ENCODE results near the gene EFCAB8.
"Not testable (repeated sequence)": the region's sequence is repeated elsewhere in the genome, so short reads cannot be mapped to it uniquely, and the experiment has no call there.

The EFCAB8 gene

GRCh38 chr20:32959351-32960221, 100.9 kb downstream of the EFCAB8 start:
- no peak for DNase-seq

GRCh38 chr20:32960222-32960518, 101.4 kb downstream of the EFCAB8 start:
- no peak for DNase-seq

- DNase-seq: no peak
Measured at GRCh38 chr20:32960849-32961731, 102.4 kb downstream of the EFCAB8 start.

DNA sequence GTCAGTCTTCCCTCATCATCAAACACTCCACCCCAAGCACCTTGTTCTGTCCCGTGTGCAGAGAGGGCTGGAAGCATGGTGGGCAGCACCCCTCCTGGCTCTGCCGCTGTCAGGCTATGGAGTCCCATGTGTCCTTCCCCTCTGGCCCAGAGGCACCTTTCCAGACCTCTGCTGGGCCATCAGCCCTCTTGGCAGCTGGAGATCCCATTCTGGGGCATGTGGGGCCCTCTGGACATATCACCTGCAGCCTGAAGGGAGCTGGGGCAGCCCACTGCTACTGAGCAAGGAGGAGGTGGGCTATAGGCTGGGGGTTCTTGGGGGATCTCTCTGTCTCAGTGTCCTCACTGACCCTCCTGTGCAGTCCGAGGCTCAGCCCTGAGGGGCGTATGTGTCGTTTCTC, 103.3 kb downstream of the EFCAB8 start:
- no peak for DNase-seq

DNA sequence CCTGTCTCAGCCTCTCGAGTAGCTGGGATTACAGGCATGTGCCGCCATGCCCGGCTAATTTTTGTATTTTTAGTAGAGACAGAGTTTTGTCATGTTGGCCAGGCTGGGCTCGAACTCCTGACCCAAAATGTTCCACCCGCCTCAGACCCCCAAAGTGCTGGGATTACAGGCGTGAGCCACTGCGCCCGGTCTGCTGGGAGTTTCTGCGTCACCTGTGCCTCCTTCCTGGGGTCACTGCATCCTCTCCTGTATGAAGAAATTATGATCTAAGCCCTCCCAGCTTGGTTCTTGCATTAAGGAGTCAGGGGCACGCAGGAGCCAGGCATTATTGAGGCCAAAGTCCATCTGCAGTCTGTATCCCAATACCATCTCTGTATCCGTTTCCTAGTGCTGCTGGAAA, 103.9 kb downstream of the EFCAB8 start:
- DNase-seq: not testable (repeated sequence)

DNA sequence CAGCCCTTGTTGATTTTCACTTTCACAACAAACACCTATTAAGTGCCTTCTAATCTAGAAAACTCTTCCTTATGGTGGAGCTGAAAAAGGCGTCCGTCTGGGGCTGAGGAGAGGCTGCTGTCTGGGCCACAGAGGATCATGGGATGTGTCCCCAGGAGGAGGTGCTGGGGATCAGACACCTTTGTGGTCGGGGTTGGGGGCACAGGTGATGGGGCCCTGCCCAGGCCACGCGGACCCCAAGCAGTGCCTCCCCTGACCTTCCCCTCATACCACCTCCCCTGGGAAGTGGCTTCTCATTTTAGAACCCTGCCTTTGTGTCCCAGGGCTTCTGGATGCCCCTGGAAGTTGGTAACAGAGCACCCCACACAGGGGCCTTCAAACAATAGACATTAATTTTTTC, 104.5 kb downstream of the EFCAB8 start:
- no peak for DNase-seq

DNA sequence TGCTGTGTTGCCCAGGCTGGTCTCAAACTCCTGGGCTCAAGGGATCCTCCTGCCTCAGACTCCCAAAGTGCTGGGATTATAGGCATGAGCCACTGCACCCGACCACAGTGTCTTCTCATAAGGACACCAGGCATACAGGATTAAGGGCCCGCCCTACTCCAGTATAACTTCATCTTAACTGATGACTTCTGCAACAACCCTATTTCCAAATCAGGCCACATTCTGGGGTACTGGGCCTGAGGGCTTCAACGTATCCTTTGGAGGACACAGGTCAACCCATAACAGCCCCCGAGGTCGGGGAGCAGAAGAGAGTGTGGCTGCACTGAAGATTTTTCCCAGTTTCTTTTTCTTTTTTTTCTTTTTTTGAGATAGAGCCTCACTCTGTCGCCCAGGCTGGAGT, 105.9 kb downstream of the EFCAB8 start:
- DNase-seq: no peak

DNA sequence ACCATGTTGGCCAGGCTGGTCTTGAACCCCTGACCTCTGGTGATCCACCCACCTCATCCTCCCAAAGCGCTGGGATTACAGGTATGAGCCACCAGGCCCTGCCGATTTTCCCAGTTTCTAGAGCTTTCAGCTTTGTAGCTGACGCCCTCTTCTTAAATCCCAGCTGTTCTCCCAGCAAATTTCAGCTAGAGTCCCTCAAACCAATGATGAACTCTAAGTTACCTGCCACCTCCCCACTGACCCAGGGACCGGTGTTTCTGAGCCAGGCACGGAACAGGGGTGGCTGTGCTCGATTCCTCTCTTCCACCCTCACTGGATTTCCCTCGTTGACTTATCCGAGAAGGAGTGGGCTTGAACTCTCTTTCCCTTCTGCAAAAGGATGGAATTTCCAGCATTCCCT, 106.4 kb downstream of the EFCAB8 start:
- DNase-seq: no peak

- no peak for DNase-seq
Measured at GRCh38 chr20:32965581-32966373, 107.1 kb downstream of the EFCAB8 start.

DNA sequence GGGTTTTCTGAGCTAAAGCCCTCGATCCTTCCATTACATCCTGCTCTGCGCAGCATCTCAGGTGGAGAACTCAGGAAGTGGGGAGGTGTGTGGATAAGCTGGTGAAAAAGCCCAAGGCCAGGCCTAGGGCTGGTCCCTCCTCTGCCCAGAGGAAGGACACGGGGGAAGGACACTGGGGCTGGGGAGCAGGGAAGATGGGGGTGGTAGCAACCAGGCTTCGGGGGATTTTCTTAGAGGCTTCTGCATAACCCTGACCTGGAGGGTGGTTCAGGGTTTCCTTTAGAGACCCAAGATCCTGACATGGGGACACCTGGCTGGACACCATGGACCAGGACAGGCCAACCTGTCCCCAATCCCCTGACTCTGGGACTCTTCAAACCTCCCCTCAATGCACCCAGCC, 107.7 kb downstream of the EFCAB8 start:
- DNase-seq: no peak

- no peak for DNase-seq
Measured at GRCh38 chr20:32966881-32967781, 108.4 kb downstream of the EFCAB8 start.

DNA sequence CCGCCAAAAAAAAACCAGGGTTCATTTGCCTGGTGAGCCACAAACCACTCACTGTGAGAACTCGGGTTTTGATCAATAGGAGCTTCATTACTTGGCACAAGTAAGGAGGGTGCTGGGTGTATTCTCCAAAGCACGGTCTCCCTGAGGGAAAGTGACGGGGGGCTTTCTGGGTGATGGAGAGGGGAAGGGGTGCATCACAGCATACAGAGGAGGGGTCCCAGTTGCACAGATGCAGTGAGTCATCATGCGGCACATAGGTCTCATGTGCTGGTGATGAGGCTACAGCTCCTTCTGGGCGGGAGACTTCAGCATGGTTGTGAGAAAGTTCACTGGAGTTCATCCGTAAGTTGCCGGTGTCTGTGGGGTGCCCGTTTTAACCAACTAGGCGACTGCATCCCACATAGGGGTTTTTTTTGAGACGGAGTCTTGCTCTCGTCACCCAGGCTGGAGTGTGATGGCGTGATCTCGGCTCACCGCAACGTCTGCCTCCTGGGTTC, 109.3 kb downstream of the EFCAB8 start:
- DNase-seq: no peak

- no peak for DNase-seq
Measured at GRCh38 chr20:32968478-32969241, 109.9 kb downstream of the EFCAB8 start.

- no peak for DNase-seq
Measured at GRCh38 chr20:32969356-32970114, 110.8 kb downstream of the EFCAB8 start.

- DNase-seq: no peak
Measured at GRCh38 chr20:32970115-32970972, 111.6 kb downstream of the EFCAB8 start.

GRCh38 chr20:32970973-32971300, 112.2 kb downstream of the EFCAB8 start:
- no peak for DNase-seq

- no peak for DNase-seq
Measured at GRCh38 chr20:32971703-32972161, 113.0 kb downstream of the EFCAB8 start.

DNA sequence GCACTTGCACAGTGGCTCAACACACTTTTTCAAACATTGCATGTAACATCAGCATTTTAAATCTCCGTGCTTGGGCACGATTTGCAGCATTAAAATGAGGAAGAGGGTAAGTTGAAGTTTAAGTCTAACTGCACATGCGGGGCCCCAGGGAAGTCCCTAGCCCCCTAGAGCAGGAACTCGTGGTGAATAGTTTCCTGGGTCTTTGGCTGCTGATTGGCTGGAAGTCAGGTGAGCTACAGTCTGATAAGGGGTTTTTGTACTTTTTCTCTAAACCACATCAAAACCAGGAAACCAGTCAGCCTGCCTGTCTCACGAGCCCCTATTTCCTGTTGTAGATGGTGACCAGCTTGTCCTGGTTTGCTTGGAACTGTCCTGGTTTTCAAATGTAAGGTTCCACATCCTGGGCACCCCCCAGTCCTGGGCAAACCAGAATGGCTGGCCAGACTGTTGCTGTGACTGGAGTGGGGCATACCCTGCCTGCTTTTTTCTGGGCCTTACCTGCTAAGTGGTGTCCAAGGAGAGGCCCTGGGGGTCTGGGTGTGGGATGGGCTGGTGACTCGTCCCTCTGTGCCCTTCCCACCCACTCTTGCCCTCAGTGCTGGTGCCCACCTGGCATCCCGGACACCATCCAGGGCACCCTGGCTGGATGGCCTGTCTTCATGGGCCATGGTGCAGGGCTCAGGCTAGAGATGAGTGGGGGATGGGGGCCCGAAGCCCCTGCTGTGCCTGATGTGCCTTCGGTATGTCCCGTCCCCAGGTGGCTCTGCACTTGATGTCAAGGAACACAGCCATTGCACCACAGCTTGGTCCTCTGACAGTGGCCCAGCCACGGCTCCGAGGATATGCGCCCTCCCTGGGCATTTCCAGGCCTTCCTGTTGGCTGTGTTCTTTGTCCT, 113.7 kb downstream of the EFCAB8 start:
- no peak for DNase-seq

Data from NCI-H446 (cell line).